Gastrocnemius medialis (tissue), 4 donors: ENCODE data around the gene MRPS2.

Source experiments
- CTCF ChIP-seq, 5 experiments: fragments of 450-650 bp in 3 of 5; fragments of 200-600 bp in 2 of 5; sonication (generic) in 2 of 5; IDR thresholded peaks in 4 of 5; conservative IDR thresholded peaks in 1 of 5; 1 replicate in 4 of 5; 2 replicates in 1 of 5; pipeline ENCODE4 v1.5.1; 2016 to 2019; ENCODE audit warnings: antibody characterized with exemption in 5 of 5, mild to moderate bottlenecking in 3 of 5, moderate library complexity in 3 of 5
- POLR2A ChIP-seq, 2 donors: fragments of 450-650 bp; IDR thresholded peaks; one replicate each; pipeline ENCODE4 v1.6.1; 2017; ENCODE audit warnings: antibody characterized with exemption in 2 of 2, mild to moderate bottlenecking in 2 of 2, moderate library complexity in 2 of 2

- TF ChIP-seq CTCF (IDR thresholded peaks at IDR 0.05 in 4 of 5, conservative IDR thresholded peaks at IDR 0.05 in 1 of 5) (no peak), POLR2A (IDR thresholded peaks at IDR 0.05) (no peak)
These were observed 44.6 kb downstream of the MRPS2 start for GRCh38 chr9:135544981-135545635.
